ENCODE measurements around the gene KIF11.
"Not testable (repeated sequence)": the region's sequence is repeated elsewhere in the genome, so short reads cannot be mapped to it uniquely, and the experiment has no call there.

The KIF11 gene

DNA sequence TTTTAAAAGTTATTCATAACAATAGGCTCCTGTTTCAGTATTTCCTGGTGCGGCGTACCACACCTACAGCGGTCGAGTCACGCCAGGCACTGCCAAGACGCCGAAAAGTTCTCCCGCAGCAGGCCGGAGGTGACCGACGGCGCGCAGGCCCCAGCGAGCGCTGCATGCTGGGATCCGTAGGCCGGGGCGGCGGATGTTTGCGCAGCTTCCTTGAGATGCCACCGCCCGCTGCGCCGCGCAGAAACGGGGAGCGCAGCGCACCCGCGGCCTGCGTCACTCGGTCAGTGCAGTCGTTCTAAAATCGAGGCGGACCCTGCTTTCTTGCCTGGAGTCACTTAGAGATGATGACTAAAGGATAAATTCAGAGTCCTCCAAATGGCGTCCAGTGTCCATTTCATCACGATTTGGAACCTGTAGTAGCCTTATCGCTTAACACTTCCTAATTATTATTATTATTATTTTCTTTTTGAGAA lies 1.3 kb upstream of the KIF11 start:
- peak; percentile 26 to 72 for DNase-seq

DNA sequence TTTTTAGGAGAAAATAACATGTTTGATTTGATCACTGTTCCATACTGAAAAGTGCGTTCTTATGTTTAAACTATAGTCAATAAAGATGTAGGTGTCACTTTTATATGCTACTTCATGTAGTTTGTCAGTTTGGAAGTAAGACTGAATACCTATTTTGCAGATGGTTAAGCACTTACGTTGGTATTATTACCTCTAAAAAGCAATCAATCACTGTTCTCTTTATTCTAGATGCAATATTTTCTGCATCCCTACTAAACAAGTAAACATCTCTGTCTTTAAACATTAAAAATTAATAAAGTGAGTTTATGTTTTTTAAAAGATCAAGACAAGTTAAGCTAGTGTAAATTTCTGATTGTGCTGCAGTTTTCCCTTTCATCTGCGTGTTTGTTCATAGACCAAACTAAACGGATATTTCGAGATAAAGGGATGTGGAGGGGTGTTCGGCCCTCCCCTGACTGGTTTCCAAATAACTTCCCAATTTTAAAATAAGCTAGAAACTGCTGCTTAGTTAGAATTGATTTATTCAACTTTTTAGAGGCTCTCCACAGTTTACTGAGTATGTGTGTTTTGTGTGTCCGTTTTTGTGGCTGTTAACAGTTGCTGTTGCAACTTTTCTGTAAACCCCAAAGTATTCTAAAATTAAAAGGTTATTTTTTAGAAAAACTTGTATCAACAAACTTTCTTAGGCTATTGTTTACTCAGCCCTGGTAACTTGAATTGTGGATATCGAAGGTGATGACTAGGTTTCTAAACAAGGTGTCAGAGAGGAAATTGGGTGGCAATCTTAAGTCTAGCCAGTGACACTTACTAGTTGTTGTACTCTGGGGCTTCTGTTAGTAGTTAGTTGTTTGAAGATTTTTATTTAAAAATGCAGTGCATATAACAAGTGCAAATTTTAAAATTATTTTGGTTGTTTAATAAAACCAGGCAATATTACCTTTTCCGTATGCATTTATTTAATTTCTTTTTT lies 974 bp downstream of the KIF11 start:
- DNase-seq, result no peak

GRCh38 chr10:92595505-92595904 lies 2.6 kb downstream of the KIF11 start:
- no peak for DNase-seq

- no peak for DNase-seq
Observed at GRCh38 chr10:92598321-92598720, 5.4 kb downstream of the KIF11 start.

- DNase-seq, result no peak
Observed at GRCh38 chr10:92604841-92605240, 11.9 kb downstream of the KIF11 start.

- no peak for DNase-seq
Observed at GRCh38 chr10:92615515-92615914, 22.6 kb downstream of the KIF11 start.

DNA sequence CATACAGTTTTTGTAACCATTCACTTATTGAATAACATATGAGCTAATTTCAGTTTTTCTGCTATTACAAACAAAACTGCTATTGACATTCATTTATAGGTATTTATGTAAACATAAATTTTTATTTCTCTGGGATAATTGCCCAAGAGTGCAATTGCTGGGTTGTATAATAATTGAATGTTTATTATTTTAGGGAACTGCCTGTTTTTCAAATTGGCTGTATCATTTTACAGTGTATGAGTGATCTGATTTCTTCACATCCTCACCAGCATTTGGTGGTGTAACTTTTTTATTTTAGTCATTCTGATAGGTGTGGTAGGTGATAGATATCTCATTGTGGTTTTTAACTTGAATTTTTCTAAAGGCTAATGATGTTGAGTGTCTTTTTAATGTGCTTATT lies 26.4 kb downstream of the KIF11 start:
- DNase-seq, result no peak

- DNase-seq, result no peak
Observed at GRCh38 chr10:92627845-92628480, 35.0 kb downstream of the KIF11 start.

- DNase-seq, result no peak
Observed at GRCh38 chr10:92629945-92630344, 37.0 kb downstream of the KIF11 start.

- DNase-seq, result no peak
Observed at GRCh38 chr10:92638037-92638436, 45.1 kb downstream of the KIF11 start.

DNA sequence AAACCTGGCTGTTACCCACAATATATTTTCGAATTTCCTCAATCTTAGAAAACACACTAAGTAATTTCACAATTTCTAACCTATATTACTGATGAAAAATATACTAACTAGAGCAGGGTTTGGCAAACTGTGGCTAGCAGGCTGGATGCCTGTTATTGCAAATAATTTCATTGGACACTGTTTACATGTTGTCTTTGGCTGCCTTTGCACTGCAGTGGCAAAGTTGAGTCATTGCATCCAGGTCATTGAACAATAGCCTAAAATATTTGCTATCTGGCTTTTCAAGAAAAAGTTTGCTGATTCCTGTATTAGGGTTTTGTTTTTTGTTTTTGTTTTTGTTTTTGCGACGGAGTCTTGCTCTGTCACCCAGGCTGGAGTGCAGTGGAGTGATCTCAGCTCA lies 47.2 kb downstream of the KIF11 start:
- DNase-seq, result no peak

DNA sequence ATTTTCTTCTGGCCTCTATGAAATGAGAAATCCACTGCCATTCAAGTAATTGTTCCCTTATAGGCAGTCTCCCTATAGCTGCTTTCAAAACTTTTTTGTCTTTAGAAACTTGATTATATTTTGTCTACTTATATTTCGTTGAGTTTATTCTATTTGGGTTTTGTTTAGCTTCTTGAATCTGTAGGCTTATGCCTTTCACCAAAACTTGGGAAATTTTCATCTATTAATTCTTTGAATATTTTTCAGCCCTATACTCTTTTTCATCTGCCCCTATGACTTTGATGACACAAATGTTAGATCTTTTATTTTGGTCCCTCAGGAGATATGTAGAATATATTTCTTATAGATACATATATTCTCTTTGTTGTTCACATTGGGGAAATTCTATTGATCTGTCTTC lies 48.6 kb downstream of the KIF11 start:
- DNase-seq, result no peak

DNA sequence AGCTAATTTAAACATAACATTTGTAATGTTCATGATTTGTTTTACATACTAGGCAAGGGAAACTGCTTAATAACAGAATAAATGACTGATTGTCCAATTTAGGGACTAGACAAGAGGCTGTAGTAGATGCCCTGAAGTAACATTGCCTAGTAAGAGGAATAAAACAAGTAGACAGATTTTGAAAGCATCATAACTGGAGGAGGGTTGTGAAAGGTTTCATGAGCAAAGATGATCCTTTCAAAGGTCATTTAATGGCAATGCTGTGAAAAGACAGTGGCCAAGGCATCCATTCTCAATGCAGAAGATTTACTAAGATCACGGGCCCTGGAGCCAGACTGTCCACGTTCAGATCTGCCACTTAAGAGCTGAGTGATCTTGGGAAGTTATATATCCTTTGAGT lies 52.0 kb downstream of the KIF11 start:
- no peak for DNase-seq

DNA sequence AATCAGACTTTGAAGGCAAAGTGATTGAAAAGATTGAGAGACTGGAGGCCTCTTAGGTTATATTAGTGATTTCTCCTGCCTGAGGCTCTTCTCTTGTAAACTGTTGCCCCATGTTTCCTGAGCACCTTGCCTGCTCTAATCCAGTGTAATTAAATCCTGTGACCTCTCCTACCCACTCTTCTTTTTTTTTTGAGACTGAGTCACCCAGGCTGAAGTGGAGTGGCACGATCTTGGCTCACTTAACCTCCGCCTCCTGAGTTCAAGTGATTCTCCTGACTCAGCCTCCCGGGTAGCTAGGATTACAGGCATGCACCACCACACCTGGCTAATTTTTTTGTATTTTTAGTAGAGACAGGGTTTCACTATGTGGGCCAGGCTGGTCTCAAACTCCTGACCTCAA lies 57.9 kb downstream of the KIF11 start:
- DNase-seq, result not testable (repeated sequence)

DNA sequence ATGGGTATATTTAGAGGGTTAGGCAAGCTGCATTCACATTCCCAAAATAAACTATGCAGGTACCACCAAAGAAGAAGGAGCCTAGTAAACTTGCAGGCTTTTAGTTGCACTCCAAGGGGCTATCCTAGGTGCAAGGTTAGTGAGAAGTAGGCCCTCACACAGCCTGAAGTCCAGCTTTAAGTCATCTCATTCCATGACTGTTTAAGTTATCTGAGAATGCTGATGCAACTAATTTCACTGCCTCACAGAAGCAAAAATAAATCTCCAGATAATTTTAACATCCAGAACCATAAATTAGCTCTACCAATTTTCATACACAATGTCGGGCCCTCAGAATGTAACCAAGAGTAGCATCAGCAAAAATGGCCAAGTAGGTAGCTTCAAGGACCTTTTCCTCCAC lies 62.5 kb downstream of the KIF11 start:
- no peak for DNase-seq

GRCh38 chr10:92656266-92656961 lies 63.5 kb downstream of the KIF11 start:
- DNase-seq, result no peak

DNA sequence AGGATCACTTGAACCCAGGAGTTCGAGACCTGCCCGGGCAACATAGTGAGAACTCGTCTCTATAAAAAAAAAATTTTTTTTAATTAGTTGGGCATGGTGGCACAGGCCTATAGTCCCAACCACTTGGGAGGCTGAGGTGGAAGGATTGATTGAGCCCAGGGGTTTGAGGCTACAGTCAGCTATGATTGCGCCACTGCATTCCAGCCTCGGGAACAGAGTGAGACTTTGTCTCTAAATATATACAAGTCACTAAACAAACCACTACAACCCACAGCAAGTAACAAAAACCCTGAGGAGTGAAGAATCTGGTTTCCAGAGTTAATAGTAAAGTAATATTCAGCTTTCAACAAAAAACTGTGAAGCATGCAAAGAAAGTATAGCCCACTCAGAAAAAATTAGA lies 64.1 kb downstream of the KIF11 start:
- no peak for DNase-seq

- no peak for DNase-seq
Observed at GRCh38 chr10:92662848-92663247, 69.9 kb downstream of the KIF11 start.

- DNase-seq, result no peak
Observed at GRCh38 chr10:92664322-92664721, 71.4 kb downstream of the KIF11 start.

DNA sequence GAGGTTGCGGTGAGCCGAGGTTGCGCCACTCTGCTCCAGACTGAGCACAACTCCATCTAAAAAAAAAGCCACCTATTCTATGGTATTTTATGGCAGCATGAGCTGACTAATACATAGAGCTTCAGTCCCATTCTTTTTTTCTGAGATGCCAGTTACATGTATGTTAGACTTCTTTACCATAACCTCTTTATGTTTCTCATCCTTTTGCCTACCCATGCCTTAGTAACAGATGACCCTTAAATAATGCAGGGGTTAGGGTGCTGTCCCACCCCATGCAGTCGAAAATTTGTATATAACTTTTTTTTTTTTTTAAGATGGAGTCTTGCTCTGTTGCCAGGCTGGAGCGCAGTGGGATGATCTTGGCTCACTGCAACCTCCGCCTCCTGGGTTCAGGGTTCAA lies 74.1 kb downstream of the KIF11 start:
- DNase-seq, result no peak

DNA sequence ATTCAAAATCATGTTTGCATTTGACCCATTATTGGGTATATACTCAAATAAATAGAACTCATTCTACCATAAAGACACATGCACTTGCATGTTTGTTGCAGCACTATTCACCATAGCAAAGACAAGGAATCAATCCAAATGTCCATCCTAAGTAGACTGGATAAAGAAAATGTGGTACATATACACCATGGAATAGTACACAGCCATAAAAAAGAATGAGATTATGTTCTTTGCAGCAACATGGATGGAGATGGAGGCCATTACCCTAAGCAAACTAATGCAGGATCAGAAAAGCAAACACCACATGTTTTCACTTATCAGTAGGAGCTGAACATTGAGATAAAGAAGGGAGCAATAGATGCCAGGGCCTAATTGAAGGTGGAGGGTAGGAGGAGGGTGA lies 84.8 kb downstream of the KIF11 start:
- DNase-seq, result no peak

DNA sequence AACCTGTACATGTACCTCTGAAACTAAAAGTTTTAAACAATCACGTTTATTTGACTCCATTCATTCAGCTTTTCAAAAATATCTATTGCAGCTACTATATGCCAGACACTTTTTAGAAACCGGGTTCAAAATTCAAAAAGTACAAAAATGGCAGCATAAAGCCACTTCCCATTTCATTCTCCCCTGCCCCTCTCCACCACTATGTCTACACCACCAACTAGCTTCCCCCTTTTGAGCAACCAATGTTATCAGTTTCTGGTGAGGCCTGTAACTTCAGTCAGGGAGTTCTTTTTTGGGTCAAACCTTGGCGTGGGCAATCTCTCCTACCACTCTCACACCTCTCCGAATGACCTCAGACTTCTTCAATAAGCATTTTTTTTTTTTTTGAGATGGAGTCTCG lies 85.3 kb downstream of the KIF11 start:
- no peak for DNase-seq

DNA sequence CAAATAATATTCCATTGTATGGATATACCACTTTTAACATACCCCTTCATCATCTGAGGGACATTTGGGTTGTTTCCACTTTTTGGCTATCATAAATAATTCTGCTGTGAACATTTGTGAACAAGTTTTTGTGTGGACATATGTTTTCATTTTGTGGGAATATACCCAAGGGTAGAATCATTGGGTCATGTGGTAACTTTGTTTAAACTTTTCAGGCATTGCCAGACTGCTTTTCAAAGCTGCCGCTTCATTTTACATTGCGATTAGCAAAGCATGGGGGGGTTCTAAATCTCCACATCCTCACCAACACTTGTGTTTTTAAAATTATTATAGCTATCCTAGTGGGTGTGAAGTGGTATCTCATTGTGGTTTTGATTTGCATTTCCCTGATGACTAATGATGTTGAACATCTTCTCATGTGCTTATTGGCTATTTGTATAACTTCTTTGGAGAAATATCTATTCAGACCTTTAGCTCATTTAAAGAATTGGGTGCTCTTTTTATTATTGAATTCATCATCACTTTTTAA lies 88.4 kb downstream of the KIF11 start:
- no peak for DNase-seq

- DNase-seq, result no peak
Observed at GRCh38 chr10:92688573-92688926, 95.6 kb downstream of the KIF11 start.

All from NCI-H524 (cell line).